Activated CD4-positive, alpha-beta T cell treated with anti-CD3 and anti-CD28 coated beads for 24 hours (primary cell): ENCODE data around the gene NINL.

ENCODE experiments used
- DNase-seq, 2 donors: peaks; one replicate each; pipeline ENCODE4 v3.0.0-alpha.2; 2020; ENCODE audit warnings: low read depth in 2 of 2

The NINL gene

DNA sequence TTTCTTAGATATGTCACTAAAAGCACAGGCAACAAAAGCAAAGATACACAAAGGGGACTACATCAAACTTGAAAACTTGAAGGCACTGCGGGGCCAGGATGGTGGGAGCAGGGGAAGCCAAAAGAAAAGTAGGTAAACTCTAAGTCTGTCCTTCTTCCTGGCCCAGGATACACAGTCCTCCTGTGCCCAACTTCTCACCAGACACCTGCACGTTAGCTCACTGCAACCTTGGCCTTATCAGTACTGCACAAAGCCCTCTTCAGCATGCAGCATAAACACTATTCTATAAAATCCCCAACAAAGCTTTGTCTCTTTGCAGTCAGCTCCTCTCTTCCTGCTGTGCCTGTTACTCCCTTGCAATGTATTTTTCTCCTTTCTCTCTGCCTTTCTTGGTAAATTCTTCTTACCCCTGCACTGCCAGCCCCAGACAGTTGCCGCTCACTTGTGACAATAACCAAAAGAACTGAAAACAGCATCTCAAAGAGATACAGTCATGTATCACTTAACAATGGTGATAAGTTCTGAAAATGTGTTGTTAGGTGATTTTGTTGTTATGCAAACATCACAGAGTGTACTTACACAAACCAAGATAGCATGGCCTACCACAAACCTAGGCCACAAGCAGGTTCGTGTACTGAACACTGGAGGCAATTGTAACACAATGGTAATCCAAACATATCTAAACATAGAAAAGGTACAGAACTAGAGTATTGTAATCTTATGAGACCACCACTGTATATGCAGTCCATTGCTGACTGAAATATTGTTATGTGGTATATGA lies 51.2 kb downstream of the NINL start:
- no peak for DNase-seq

- DNase-seq, result no peak
Measured at GRCh38 chr20:25532971-25533391, 52.4 kb downstream of the NINL start.

DNA sequence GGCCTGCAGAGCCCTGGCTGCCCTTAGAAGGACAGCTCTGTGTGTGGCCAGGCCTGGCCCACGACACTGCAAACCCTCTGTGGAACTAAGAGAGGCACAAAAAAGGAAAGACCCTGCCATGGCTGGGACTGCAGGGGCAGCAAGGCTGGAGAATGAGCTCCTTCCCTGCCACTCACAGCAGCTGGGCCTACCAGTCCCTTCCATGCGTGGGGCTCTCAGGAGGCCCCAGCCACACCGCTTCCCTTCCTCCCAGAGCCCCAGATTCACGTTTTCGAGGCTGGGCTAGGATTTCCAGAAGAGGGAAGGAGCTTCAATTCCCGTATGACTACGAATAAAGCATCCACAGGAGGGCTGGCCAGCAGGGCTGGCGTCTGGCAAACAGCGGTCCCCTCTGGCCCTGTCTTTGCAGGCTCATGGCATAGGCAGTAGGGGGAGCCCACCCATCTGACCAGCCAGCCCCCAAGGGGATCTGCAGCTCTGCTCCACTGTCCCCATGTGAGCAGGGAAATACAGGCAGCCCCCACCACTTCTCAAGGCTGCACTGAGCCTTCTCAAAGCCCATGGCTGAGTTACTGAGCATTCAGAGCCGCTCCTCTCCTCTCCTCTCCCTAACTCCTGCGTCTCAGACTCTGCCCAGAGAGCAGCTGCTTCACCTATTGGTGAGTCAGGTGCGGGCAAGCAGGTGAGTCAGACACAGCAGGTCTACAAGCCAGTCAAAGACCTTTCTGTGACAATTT lies 53.1 kb downstream of the NINL start:
- DNase-seq, result no peak

- DNase-seq, result no peak
Measured at GRCh38 chr20:25529295-25529951, 55.9 kb downstream of the NINL start.

DNA sequence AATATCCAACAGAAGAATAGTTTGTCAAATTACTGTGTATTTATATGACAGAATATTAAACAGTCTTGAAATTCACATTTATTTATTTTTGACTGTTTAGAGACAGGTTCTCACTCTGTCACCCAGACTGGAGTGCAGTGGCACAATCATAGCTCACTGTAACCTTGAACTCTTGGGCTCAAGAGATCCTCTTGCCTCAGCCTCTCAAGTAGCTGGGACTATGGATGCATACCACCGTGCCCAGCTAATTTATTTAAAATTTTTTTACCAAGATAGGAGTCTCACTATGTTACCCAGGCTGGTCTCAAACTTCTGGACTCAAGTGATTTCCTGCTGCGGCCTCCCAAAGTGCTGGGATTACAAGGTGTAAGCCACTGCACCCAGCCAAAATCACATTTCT lies 57.4 kb downstream of the NINL start:
- DNase-seq, result no peak

DNA sequence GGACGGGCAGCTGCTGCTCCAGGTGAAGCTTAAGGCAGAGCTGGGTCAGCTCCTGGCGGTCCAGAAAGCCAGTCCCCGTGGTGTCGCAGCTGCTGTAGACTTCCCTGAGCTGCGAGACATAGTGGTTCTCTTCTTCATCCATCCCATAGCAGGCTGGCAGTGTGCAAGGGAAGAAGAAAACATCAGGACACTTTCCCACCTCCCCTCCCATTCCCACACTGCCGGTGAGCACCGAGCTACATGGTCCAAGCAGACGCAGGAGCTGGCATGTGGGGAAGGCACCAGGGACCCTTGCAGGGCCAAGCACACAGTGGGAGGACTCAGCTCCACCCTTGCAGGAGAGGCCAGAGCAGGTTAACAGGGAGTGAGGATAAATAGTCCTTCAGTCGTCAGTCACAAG lies 58.9 kb downstream of the NINL start:
- DNase-seq, result no peak

GRCh38 chr20:25525867-25526266 lies 59.5 kb downstream of the NINL start:
- no peak for DNase-seq

- DNase-seq, result no peak
Measured at GRCh38 chr20:25525295-25525694, 60.0 kb downstream of the NINL start.

DNA sequence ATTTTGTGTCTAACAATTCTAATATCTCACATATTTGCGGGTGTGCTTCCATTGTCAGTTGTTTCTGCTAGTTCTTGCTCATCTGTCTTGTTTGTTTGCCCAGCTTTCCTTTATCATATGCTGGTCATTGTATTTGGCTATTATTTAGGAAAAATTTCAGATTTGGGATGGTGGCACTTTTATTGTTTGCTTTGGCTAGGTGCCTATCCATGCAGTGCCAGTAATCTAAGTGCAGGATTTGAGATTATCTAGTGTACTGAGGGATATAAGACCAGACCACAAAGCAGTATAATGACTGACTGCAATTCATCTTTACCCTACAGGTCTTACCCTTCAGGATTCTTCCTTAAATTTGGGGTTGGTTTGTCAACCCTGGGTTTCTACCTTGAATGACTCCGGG lies 63.9 kb downstream of the NINL start:
- DNase-seq, result no peak

GRCh38 chr20:25517124-25517523 lies 68.2 kb downstream of the NINL start:
- no peak for DNase-seq

GRCh38 chr20:25514747-25515340 lies 70.5 kb downstream of the NINL start:
- DNase-seq, result no peak

DNA sequence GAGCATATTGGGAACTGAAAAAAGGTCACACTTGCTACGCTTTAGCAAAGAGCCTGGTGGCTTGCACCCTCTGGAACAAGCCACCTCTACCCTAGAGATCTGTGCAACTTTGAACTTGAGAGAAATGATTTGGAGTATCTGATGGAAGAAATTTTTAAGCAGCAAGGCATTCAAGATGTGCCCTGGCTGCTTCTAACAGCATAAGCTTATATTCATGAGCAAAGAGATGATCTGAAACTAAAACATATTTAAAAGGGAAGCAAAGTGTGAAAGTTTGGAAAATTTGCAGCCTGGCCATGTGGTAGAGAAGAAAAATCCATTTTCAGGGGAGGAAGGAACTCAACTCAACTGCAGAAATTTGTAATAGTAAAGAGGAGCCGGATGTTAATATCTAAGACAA lies 71.1 kb downstream of the NINL start:
- DNase-seq, result no peak

- no peak for DNase-seq
Measured at GRCh38 chr20:25512709-25513108, 72.6 kb downstream of the NINL start.

DNA sequence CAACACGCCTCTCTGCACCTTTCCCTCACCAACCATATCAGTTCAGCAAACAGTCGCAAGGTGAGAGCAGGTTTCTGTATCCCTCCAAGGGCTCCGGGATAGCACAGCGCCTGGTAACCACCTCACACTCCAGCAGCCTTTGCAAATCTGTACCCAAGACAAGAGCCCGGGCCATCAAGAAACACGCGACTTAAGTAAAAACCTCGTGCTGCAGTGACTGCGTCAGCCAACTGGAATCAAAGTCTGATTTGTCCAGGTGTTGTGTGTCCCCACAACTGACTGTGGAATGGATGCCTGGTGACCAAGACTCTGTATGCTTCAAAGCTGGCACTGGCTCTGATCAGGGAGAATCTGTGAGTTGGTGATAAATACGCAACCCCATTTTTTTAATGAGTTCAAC lies 74.1 kb downstream of the NINL start:
- DNase-seq, result no peak

DNA sequence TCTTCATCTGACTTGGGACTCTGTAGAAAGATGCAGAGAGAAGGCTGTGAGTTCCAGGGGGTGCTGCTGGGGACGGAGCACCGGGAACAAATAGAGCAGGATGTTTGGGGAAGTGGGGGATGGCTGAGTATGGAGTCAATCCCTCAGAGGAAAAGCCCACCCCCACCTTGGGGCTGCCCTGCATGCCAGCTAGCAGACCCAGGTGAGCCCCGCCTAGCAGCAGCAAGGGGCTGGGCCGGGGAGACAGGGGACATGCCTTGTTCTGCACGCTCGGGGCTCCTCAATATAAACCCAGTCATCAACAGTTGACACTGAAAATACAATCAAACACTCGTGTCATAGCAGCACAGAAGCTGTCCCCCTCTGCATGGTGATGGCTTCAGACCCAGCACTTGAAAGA lies 74.6 kb downstream of the NINL start:
- DNase-seq, result no peak

- no peak for DNase-seq
Measured at GRCh38 chr20:25510202-25510601, 75.1 kb downstream of the NINL start.

- no peak for DNase-seq
Measured at GRCh38 chr20:25509084-25509483, 76.2 kb downstream of the NINL start.

DNA sequence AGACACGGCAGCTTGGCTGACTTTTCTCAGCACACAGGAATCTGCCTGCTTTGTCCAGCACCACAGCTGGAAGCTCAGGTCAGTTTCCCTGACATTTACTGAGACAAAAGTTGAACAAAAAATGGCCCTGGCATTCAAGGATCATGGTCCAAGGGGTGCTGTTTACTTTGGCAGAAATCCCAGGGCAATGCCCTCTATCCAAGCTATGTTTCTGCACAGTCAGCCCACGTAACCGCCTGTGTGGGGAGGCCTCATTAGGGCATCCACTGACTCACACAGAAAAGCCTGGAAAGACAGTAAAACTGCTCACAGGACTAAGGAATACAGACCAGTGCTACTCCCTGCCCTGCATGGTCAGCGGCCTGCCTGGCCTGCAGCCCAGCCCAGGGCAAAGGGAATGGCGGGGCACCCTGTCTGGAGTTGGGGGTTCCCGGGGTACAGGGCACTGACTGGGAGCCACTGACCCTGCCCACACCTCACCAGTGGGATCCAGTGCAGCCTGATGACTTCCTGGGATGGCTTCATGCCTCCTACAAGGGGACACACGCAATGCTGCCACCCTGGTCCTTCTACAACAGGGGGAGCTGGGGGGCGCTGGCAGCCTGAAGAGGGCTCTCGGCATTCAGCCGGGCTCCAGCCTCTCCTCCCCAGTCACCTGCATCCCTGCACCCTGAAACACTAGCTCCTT lies 77.1 kb downstream of the NINL start:
- no peak for DNase-seq

- no peak for DNase-seq
Measured at GRCh38 chr20:25507385-25508082, 77.8 kb downstream of the NINL start.

- no peak for DNase-seq
Measured at GRCh38 chr20:25504366-25505135, 80.8 kb downstream of the NINL start.
